GM20431 (cell line): ENCODE data around the gene INPP5A.
"Not testable (repeated sequence)": the region's sequence is repeated elsewhere in the genome, so short reads cannot be mapped to it uniquely, and the experiment has no call there.

Experiments used
- in situ Hi-C: fragments of 300-500 bp; cut with MseI, MboI; formaldehyde crosslinking; loops from one replicate; pipeline ENCODE4 v1.15.0; 2020; ENCODE audit warnings: low sequenced_read_pairs; ENCODE audit not compliant: unreplicated experiment

The INPP5A gene

DNA sequence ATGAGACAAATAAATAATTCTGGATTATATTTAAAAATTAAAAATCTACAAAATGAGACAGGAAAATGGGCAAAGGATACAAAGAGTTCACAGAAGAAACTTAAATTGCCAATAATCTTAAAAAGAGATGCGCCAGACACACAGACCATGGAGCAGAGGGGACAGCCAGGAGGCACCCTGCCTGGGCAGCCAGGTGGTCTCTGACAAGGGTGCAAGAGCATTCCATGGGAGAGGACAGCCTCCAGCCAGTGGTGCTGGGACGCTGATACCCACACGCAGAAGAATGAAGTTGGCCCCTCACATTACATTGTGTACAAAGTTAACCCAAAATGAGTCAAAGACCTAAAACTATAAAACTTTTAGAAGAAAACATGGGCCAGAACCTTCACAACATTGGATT lies 142.1 kb downstream of the INPP5A start:
- in situ Hi-C loops: no loop called here

DNA sequence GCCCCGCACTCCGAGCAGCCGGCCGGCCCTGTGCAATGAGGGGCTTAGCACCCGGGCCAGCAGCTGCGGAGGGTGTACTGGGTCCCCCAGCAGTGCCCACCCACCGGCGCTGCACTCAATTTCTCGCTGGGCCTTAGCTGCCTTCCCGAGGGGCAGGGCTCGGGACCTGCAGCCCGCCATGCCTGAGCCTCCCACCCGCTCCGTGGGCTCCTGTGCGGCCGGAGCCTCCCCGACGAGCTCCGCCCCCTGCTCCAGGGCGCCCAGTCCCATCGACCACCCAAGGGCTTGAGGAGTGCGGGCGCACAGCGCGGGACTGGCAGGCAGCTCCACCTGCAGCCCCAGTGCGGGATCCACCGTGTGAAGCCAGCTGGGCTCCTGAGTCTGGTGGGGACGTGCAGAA lies 143.2 kb downstream of the INPP5A start:
- in situ Hi-C loops: not testable (repeated sequence)

DNA sequence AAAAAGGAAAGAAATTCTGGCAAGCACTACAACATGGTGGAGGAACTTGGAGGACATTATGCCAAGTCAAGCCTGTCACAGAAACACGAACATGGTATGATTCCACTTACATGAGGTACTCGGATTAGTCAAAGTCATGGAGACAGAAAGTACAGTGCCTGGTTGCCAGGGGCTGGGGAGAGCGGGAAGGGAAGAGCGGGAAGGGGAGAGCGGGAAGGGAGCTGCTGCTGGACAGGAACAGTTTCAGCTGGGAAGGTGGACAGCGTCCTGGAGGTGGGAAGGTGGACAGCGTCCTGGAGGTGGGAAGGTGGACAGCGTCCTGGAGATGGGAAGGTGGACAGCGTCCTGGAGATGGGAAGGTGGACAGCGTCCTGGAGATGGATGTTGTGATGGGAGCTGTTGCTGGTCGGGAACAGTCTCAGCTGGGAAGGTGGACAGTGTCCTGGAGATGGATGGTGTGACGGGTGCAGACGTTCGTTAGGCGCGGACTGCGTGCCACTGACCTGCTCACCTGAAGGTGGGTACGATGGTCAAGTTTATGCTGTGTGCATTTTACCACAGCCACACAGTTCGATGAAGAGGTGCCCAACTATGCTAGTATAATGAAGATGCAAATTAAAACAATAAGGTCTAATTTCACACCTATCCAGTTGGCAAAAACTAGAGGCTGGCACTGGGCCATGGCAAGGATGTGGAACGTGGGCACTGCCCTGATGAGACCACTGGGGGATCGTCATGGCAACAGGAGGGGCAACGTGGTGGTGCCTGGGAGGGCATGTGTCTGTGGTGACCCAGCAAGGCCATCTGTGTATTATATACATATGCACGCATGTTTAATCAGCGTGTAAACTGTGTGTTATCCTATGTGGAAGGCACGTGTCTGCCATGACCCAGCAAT lies 144.5 kb downstream of the INPP5A start:
- in situ Hi-C loops: no loop called here

DNA sequence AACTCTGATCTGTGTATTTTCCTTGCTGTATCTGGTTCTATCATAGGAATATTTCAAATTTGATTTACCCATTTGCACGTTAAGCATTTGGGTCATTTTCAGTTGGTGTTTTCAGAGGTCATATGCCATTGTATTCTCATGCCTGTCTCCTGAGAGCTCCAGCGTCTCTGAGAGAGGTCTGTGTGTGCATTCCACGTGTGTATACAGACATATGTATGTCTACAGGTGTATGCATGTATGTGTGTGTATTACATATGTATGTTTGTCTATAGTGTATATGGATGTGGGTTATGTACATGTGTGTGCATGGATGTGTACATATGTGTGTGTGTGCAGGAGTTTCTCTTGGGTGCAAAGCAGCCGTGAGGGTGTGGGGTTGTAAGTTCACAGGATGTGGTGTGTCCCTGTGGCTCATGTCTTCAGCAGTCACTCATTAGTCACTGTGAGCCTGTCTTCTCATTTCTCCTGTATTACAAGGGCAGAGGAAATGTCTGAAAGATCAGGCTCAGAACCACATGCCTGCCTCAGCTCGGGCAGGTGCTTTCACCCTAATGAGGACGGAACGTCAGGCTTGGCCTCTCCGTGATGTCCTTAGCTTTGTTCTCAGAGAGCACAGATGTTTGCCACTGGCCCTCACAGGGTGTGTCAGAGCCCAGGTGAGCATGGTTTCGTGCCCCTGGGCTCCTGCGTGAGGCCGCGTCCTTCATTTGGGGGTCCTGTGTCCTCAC lies 146.7 kb downstream of the INPP5A start:
- in situ Hi-C loops: no loop called here

DNA sequence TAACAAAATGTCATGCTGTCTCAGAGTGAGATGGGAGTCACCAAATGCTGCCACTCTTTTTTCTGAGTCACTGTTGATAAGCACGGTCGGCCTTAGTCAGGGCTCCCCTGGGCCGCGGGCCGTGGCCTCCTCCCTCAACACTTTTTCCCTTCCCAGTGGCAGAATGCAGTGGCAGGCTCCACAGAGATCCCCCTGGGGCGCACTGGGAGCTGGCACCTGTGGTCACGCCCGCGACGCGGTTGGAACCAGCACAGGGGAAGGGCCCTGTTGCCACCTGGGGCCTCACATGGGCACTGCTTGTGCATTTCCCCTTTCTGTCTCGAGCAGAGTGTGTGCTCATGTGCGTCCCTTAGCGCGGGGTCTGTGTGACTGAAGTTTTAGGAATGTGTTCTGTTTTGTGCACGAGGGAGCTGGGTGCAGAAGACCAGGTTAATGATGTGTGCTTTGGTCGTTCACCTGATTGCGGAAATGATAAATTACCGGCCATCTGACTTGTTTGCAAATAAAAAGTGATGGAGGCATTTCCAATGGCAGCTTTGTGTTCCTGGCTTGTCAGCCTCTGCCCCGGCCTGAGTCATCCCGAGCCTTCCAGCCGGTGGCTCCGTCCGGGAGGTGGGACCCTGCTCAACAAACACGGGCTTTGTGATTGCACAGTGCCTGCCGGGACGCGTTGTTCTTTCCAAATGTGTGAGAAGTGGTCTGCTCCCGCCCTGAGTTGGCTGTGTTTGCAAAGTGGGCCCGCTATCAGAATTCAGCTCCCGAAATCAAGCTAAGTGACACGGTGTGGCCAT lies 147.7 kb downstream of the INPP5A start:
- in situ Hi-C loops: no loop called here

DNA sequence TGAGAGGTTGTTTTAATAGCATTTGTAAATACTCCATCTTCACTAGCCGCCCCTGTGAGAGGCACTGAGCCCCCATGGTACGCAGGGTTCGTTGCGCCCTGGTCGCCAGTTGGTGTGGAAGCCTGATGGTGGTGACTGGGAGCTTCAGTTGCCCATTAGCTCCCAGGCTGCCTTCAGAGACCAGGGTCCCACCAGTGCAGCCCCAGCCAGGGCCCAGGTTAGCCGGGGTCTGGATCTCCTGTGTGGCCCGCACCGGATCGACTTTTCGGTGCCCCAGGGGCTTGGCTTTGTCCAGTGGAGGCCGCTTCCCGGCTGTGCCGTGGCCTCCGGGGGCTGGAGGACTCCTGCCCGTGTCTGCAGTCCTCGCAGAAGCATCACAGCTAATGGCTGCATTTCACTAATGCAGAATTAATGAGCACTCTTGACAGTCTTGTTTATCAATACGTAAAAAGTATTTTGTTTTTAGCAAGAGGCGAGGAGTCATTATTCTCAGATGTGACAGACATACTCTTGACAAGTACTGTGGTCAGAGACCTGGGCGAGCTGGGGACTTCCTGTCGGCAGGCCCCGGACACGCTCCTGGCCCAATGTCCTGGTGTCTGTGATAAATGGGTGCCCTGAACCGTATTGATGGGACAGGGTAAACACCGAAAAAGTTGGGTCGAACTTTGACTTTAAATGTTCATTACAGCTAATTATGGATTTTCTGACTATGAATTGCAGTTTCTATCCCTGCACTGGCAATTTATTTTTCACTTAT lies 148.5 kb downstream of the INPP5A start:
- in situ Hi-C loops: no loop called here

DNA sequence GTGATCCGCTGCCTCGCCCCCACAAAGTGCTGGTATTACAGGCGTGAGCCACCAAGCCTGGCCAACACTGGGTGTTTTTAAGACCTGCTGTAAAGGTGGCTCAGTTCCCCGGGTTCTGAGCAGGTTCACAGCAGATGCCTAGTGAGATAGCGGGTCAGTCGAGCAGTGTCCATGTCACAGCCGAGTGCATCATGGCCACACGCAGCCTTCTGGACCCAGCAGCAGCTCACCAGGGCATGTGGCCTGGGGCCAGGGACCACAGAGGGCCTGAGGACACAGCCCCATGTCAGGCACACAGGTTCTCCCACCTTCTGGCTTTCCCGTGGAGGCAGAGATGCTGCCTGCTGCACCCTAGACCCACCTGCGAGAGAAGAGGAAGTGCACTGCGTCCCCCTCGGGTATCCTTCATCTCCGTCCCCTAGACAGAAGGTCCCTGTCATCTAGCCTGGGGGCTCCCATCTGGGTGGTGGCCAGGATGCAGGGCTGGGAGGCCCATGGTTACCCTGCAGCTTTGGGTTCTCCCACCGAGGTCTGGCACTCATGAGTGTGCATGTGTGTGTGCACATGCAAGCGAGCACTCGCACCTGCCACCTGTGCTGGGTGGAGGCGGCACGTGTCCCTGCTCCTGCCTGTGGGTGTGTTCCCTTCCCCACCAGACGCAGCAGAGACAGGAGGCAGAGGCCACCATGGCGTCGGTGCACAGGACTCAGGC lies 149.8 kb downstream of the INPP5A start:
- in situ Hi-C loops: no loop called here

DNA sequence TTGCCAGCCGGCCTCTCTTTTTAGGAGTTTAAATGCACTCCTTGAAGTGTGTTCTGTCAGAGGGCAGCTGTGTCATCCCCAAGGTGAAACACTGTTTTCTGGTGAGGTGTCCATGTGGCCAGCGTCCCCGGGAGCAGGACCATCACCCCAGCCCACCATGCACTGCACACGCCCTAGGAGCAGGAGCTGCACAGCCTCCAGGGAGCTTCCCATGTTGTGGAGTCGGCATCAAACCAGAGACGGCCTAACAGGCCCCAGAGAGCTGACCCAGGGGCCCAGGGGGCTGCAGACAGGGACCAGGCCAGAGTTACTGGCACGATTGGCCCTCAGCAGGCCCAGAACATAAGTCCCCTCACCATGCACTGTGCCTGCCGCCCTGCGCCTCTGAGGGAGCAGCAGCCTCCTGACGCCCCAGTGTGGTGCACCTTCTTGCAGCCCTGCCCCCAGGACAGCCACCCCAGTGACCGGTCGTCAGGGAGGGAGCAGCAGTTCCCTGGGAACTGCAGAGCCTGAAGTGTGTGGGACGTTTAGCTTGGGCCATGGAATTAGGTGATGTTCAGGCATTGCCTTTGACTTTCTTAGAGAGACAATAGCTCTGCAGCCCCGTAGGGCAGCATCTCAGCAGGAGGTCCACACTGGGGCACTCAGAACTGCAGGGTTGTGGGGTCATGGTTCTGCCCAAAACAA lies 150.4 kb downstream of the INPP5A start:
- in situ Hi-C loops: no loop called here

DNA sequence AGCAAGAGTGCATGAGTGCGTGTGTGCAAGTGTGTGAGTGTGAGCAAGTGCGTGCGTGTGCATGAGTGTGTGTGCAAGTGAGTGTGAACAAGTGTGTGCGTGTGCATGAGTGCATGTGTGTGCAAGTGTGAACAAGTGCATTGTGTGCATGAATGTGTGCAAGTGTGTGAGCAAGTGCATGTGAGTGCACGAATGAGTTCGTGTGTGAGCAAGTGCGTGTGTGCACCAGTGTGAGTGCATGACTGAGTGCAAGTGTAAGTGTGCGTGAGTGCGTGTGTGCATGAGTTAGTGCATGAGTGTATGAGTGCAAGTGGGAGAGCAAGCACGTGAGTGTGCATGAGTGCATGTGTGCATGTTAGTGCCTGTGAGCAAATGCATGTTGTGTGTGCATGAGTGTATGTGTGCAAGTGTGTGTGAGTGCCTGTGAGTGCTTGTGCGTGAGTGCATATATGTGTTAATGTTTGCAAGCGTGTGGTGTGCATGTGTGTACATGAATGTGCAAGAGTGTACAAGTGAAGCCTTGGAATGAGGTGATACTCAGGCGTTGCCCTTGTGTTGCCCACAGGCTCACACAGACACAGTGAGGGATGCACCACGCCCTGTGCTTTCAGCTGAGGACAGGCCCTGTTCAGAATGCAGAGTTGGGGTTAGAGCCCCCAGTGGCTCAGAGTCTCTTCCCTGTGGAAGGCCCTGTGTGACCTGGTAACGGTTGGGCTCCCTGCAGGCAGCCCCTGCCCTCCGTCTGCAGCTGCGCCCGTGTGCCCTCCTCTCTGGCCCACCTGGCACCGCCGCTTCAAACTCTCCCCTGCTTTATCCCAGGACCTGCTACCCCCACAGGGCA lies 151.2 kb downstream of the INPP5A start:
- in situ Hi-C loops: no loop called here

DNA sequence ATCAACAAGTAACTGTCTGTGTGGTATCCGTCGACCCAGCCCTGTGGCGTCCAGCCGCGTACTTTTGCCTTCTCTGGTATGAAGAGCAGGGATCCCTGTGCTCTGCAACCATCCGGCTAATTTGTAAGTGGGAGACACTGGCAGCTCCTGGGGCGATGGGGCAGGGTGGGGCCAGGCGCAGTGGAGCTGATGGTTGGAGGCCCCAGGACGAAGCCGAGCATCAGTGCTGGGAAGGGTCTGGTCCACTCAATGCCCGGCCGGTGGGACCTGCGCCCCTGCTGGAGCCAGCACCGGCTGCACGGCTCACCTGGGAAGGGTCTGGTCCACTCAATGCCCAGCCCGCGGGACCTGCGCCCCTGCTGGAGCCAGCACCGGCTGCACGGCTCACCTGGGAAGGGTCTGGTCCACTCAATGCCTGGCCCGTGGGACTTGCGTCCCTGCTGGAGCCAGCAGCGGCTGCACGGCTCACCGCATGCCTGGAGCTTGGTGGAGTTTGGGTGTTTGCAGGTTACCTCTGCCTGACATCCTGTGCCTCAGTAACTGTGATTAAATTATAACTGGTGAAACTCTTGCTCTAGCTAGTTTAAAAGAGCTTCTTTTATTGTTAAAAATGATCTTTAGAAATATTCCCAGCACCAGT lies 152.3 kb downstream of the INPP5A start:
- in situ Hi-C loops: no loop called here

DNA sequence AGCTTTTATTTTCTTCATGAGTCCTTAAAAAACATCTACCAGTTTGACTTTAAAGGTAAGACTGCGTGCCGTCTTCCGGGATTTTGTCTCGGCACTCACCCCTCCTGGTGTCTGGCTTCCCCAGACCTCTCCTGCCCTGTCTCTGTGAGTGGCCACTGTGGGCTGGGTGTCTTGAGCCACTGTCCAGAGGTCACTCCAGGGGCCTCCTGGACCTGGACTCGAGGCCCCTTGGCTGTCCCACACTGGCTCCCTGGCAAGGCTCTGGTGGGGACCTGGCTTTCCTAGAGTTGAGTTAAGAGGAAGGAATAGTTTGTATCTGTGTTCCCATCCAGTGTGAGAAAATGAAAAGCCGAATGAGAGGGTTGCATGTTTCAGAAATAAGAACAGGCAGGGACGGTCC lies 152.8 kb downstream of the INPP5A start:
- in situ Hi-C loops: no loop called here

DNA sequence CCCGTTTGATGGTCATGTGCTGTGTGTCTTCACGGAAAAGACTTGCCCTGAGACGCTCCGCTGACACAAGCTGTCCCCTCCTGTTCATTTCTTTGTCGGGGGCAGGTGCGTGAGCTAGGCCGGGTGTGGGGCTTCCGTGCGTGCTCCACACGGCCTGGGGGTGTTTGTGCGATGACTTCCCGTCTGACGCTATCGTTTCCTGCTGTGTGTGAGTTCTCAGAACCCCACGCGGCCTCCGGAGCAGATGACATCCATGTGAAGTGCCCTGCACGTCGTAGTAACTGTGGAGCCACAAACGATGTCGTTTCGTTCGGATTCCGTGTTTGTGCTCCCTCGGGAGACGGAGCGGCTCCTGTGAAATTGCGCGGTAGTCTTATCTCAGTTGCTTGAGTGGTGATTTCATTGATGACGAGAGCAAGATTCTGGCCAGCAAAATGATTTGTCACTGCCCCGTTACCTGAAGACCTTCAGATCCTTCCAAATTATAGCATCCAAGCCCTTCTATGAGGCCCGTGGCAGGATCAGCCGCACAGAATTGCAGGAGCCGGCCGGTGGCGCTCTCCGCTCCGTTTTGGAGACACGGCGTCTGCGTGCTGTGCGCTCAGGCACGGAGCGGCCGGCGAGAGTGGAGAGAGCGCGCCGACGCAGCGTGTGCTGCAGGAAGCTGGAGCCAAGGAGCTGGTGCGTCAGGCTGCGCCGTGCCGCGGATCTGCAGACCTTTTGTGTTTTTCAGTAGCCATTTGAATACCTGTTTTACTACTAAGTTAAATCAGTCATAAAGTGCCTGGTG lies 153.4 kb downstream of the INPP5A start:
- in situ Hi-C loops: no loop called here

DNA sequence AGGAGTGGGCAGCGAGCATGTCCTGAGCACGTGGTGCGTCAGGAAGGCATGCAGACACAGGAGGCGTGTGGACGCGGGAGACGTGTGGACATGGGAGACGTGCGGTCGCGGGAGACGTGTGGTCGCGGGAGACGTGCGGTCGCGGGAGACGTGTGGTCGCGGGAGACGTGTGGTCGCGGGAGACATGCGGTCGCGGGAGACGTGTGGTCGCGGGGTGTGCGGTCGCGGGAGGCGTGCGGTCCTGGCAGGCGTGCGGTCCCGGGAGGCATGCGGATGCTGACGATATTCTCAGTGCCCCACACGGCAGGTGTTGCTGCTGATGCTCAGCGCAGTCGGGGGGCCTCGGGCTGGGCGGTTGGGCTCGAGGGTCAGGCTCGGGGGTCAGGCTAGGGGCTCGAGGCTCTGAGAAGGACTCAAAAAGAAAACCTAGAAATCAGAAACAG lies 154.1 kb downstream of the INPP5A start:
- in situ Hi-C loops: no loop called here

DNA sequence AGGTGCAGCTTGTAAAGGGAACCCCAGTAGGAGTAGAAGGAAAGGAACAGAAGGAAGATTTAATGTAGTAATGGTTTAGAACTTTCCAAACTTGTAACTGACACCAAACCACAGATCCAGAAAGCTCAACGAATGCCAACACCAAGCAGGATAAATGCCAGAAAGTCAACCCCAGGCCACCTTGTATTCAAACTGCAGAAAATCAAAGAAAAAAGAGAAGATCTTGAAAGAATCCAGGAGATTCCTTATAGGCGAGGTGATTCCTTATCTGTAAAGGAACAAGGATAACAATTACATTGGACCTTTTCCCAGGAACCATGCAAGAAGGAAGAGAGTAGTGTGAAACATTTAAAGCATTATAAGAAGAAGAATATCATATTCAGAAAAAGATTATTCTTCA lies 154.7 kb downstream of the INPP5A start:
- in situ Hi-C loops: no loop called here

DNA sequence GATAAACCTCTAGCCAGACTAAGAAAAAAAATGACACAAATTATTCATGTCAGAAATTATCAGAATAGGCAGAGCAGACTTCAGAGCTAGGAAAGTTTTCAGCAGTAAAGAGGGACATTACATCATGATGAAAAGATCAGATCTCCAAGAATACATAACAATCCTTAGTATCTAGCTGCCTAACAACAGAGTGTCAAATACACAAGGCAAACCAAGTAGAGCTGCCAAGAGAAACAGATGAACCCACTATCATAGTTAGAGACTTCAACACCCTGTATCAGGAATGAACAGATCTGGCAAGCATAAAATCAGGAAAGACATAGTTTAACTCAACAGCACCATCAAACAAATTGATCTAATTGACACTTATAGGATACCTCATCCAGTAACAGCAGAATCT lies 156.1 kb downstream of the INPP5A start:
- in situ Hi-C loops: no loop called here

DNA sequence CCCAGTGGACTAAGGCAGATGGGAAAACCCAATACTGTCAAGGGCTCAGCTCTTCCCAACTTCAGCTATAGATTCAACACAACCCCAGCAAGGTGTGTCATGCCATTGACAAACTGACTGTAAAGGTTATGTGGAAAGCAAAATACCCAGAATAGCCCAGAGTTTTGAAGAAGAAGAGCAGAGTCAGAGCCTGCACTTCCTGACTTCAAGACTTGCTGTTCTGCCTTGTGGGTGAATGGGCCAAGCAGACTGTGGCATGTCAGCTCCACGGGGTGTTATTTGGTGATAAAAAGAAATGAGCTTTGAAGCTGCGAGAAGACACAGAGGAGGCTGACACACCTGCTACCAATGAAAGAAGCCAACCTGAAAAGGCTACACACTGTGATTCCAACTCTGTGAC lies 158.6 kb downstream of the INPP5A start:
- in situ Hi-C loops: no loop called here
